Spleen (tissue), 11 donors: ENCODE measurements around the gene CASTOR2. TPM values are rescaled to one million over a fixed set of nuclear protein-coding genes. Genes with fewer than 3 reads are reported as not detected.

Experiments used
- DNase-seq: peaks from one replicate; pipeline ENCODE4 v3.0.0-alpha.2; 2020
- H3K27ac ChIP-seq, 8 donors: fragments of 200-600 bp; sonication (generic) in 7 of 8; 1 replicate in 4 of 8; 2 replicates in 4 of 8; pipeline versions ENCODE4 v1.5.0 to v1.8.0; 2016 to 2021; ENCODE audit warnings: inconsistent platforms in 4 of 8, mild to moderate bottlenecking in 4 of 8, moderate library complexity in 1 of 8
- H3K27me3 ChIP-seq, 7 donors: fragments of 200-600 bp; sonication (generic) in 6 of 7; replicated peaks in 1 of 7; 1 replicate in 4 of 7; 2 replicates in 3 of 7; pipeline versions ENCODE4 v1.5.0 to v1.8.0; 2016 to 2021; ENCODE audit warnings: inconsistent platforms in 3 of 7, mild to moderate bottlenecking in 1 of 7
- H3K36me3 ChIP-seq, 6 donors: fragments of 200-600 bp; sonication (generic) in 5 of 6; 1 replicate in 4 of 6; 2 replicates in 2 of 6; pipeline versions ENCODE4 v1.5.0 to v1.8.0; 2016 to 2021; ENCODE audit warnings: inconsistent platforms in 2 of 6
- H3K4me1 ChIP-seq, 6 donors: fragments of 200-600 bp; sonication (generic) in 5 of 6; 1 replicate in 3 of 6; 2 replicates in 3 of 6; pipeline versions ENCODE4 v1.5.0 to v1.8.0; 2016 to 2021; ENCODE audit warnings: inconsistent platforms in 3 of 6
- H3K4me3 ChIP-seq, 8 donors: fragments of 200-600 bp; sonication (generic) in 7 of 8; 1 replicate in 4 of 8; 2 replicates in 4 of 8; pipeline versions ENCODE4 v1.5.0 to v1.8.0; 2016 to 2021; ENCODE audit warnings: inconsistent platforms in 4 of 8, mild to moderate bottlenecking in 4 of 8, moderate library complexity in 2 of 8
- H3K9me3 ChIP-seq, 8 donors: fragments of 200-600 bp; sonication (generic) in 7 of 8; 1 replicate in 4 of 8; 2 replicates in 4 of 8; pipeline versions ENCODE4 v1.5.0 to v1.8.0; 2016 to 2021; ENCODE audit warnings: inconsistent platforms in 4 of 8
- POLR2A ChIP-seq, 3 donors: fragments of 450-650 bp; IDR thresholded peaks; one replicate each; pipeline ENCODE4 v1.5.1; 2017; ENCODE audit warnings: antibody characterized with exemption in 3 of 3, mild to moderate bottlenecking in 1 of 3
- POLR2AphosphoS5 ChIP-seq, 3 donors: sonication (generic); formaldehyde crosslinking; IDR thresholded peaks; one replicate each; pipeline ENCODE4 v1.5.1; 2017; ENCODE audit warnings: antibody characterized with exemption in 3 of 3
- WGBS, 5 donors: extraction: QIAGEN DNeasy Blood & Tissue Kit in 3 of 5; methylation state at CpG; one replicate each; pipeline versions ENCODE4 v1.1.5 to v1.1.7; 2013 to 2018; 5-methylcytosine and 5-hydroxymethylcytosine counted together
- intact Hi-C: fragments of 100-400 bp; cut with DNase I; formaldehyde crosslinking; loops from one replicate; pipeline ENCODE4 v1.15.0; 2023; ENCODE audit warnings: low total_unique reads
- polyA plus RNA-seq, 3 donors: library from polyadenylated mRNA; stranded (reverse); fragments of 200-250 nt; gene quantifications; one replicate each; pipeline ENCODE4 v1.2.1, GENCODE V29; 2013
- total RNA-seq, 7 donors: library from RNA; depleted of rRNA in 3 of 7; stranded (reverse); fragments of >200 nt in 3 of 7; fragmentation: NEBNext Ultra II Directional in 4 of 7; extraction: Animal tissue kit (Norgen Biotek cat#: 25700) in 4 of 7; gene quantifications; one replicate each; pipeline versions ENCODE4 v1.1.0 to v1.2.1, GENCODE V29; 2016 to 2021
- TF ChIP-seq, protein P1 (sequence below), 11 experiments: fragments of 200-600 bp in 7 of 11; fragments of 450-650 bp in 4 of 11; sonication (generic) in 4 of 11; IDR thresholded peaks in 8 of 11; conservative IDR thresholded peaks in 3 of 11; 1 replicate in 7 of 11; 2 replicates in 4 of 11; pipeline versions ENCODE4 v1.4.0 to v1.8.0; 2016 to 2021; ENCODE audit warnings: antibody characterized with exemption in 11 of 11, inconsistent platforms in 4 of 11, mild to moderate bottlenecking in 1 of 11
- donor health status: healthy with polysubstance abuse.
- donor health status: DM: no; HTN: no; CAD: no; lungs with moderate emphysema.
- donor health status: DM: no; HTN: no; CAD: no.
- donor health status: Bipolar disorder and iron deficiency.
- donor health status: healthy.
- donor health status: DM: no; HTN: no; CAD: no.
- donor health status: DM: yes; HTN: yes; CAD: no.

CASTOR2 gene
- total and polyA plus RNA-seq, 10 donors = 0.11 to 9.8 (median 5.6) TPM

DNA sequence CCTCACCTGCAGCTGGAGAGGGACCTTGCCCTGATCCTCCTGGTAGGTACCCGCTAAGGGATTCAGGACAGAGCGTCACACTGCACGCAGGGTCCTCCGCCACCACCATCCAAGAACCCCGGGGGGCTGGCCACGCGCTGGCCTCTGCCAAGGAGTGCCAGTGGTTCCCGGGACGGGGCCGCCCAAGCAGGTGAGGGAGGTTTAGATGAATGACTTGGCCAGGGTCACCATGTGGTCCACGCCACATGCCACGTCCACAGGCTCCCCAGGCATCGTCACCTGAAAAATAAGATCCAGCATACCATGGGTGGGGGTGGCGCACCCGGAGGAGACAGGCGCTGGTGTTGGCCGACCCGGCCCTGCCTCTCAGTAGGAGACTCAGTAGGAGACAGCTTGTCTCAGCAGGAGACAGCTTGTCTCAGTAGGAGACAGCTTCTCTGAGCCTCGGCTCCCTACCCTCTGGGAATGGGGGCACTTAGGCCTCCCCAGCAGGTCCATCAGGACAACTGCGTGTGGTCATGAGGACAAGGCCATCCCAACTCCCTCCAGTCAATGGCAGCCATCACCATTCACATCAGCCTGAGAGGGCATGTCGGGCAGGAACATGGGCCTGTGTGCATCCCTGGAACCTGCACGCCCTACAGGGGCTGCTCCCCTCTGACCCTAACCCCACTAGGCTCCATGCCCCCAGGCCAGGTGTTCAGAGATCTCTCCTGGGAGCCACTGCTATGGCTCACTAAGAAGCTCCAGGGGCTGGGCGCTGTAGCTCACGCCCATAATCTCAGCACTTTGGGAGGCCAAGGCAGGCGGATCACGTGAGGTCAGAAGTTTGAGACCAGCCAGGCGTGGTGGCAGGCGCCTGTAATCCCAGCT lies 78.6 kb downstream of the CASTOR2 start:
- H3K36me3 ChIP-seq = peaks cover 0 to 84% (median 43%) of the 10 kb centered on the region in 6 donors
- no peaks in the 10 kb centered on the region for H3K27me3 ChIP-seq

DNA sequence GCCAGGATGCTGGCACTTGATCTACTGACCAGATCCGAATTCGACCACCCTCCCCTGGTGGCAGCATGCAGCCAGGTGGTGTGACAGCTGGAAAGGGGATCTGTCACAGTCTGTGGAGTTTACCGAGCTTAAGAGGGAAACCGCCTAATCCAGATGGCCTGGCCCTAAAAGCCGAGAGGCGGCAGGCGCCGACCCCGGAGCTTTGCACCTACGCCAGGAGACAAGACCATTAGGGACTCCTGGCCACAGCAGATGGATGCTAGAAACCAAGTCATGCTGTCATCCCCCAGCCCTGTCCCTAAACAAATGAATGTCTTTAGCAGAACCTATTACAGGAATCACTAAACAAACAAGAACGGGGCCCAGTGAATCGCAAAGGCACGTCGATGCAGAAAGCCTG lies 81.4 kb downstream of the CASTOR2 start:
- Histone ChIP-seq H3K4me3 (no peak overlapping the region), H3K9me3 (no peaks in the 10 kb centered on the region), H3K4me1 (no peaks in the 10 kb centered on the region), H3K27me3 (no peaks in the 10 kb centered on the region), H3K27ac (no peak overlapping the region), H3K36me3 (peaks cover 0 to 100% (median 69%) of the 10 kb centered on the region in 6 donors)
- 92 to 95% (median 93%) methylated on average over 14 of the region's 14 CpGs for WGBS, 5 donors
- no peak for DNase-seq
- intact Hi-C loops = loop anchor here (10.0 kb wide), 1 partner anchor 631 kb away; no protein-coding TSS in a partner anchor
- TF ChIP-seq, protein P1, sequence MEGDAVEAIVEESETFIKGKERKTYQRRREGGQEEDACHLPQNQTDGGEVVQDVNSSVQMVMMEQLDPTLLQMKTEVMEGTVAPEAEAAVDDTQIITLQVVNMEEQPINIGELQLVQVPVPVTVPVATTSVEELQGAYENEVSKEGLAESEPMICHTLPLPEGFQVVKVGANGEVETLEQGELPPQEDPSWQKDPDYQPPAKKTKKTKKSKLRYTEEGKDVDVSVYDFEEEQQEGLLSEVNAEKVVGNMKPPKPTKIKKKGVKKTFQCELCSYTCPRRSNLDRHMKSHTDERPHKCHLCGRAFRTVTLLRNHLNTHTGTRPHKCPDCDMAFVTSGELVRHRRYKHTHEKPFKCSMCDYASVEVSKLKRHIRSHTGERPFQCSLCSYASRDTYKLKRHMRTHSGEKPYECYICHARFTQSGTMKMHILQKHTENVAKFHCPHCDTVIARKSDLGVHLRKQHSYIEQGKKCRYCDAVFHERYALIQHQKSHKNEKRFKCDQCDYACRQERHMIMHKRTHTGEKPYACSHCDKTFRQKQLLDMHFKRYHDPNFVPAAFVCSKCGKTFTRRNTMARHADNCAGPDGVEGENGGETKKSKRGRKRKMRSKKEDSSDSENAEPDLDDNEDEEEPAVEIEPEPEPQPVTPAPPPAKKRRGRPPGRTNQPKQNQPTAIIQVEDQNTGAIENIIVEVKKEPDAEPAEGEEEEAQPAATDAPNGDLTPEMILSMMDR (IDR thresholded peaks at IDR 0.05 in 8 of 11, conservative IDR thresholded peaks at IDR 0.05 in 3 of 11) = no peak
- TF ChIP-seq POLR2A (IDR thresholded peaks at IDR 0.05) = no peak
- TF ChIP-seq POLR2AphosphoS5 (IDR thresholded peaks at IDR 0.05) = no peak

More for the DNA sequence above, 78.6 kb downstream of the CASTOR2 start:
- WGBS, 5 donors = 96 to 98% (median 97%) methylated on average over 18 to 28 of the region's 28 CpGs
- Histone ChIP-seq H3K27ac (no peak overlapping the region), H3K4me1 (no peaks in the 10 kb centered on the region), H3K4me3 (no peak overlapping the region), H3K9me3 (no peaks in the 10 kb centered on the region)
- intact Hi-C loops = loop anchor here (10.0 kb wide), 1 partner anchor 628 kb away; no protein-coding TSS in a partner anchor
- TF ChIP-seq, protein P1 (IDR thresholded peaks at IDR 0.05 in 8 of 11, conservative IDR thresholded peaks at IDR 0.05 in 3 of 11) = no peak
- TF ChIP-seq POLR2AphosphoS5 (IDR thresholded peaks at IDR 0.05) (no peak), POLR2A (IDR thresholded peaks at IDR 0.05) (no peak)
- no peak for DNase-seq

DNA sequence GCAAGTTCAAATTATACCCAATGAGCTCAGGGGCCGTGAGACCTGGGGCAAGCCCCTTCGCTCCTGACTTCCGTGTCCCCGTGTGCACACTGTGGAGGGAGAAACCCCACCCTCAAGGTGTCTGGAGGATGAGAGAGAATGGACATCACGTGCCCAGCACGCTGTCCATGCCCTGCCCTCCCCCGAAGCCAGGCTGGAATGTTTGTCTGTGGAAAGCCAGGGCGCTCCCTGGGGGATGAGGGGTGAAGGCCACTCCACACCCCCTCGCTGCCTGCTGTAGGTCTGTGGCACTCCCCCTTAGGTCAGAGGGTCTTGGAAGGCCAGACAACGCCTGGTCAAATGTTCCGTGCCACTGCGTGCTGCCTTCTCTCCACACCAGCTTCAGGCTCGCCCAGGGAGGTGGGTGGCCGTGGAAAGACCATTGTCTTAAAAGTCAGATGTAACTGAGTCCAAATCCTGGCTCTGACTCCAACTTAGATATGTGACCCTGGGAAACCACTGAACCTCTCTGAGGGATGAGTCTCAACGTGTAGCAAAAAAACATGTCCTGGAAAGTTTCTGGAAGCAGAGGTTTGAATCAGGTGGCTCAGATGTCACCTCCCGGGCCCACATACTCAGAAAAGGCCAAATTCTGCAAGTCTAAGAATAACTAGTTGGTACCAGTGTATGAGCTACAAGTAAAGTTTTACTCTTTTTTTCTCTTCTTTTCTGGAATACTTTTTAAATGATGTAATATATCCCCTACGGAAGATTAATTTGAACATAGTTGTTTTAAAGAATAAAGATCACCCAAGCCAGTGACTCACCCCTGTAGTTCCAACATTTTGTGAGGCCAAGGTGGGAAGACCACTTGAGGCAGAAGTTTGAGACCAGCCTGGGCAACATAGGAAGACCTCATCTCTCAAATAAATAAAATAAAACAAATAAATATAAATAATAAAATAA lies 84.2 kb downstream of the CASTOR2 start:
- no peak overlapping the region for H3K27ac ChIP-seq

More for the DNA sequence above, 84.2 kb downstream of the CASTOR2 start:
- Histone ChIP-seq H3K9me3 (no peaks in the 10 kb centered on the region), H3K36me3 (peaks cover 0 to 100% (median 69%) of the 10 kb centered on the region in 6 donors), H3K27me3 (no peaks in the 10 kb centered on the region), H3K4me3 (no peak overlapping the region), H3K4me1 (no peaks in the 10 kb centered on the region)
- no peak for DNase-seq
- intact Hi-C loops = loop anchor here (10.0 kb wide), 1 partner anchor 634 kb away; no protein-coding TSS in a partner anchor
- peak in 1 of 3 donors; percentile 26 for TF ChIP-seq POLR2AphosphoS5 (IDR thresholded peaks at IDR 0.05)
- TF ChIP-seq, protein P1 (IDR thresholded peaks at IDR 0.05 in 8 of 11, conservative IDR thresholded peaks at IDR 0.05 in 3 of 11) = no peak
- 86 to 95% (median 93%) methylated on average over 9 to 17 of the region's 17 CpGs for WGBS, 5 donors
